Epithelial cell of proximal tubule (primary cell): ENCODE results near the gene RTN3. TPM values are rescaled to one million over a fixed set of nuclear protein-coding genes. Genes with fewer than 3 reads are reported as not detected.
"Not testable (repeated sequence)": the region's sequence is repeated elsewhere in the genome, so short reads cannot be mapped to it uniquely, and the experiment has no call there.

Experiments used
- DNase-seq: peaks from one replicate; pipeline ENCODE4 v3.0.0-alpha.2; 2011; ENCODE audit warnings: low read depth
- H3K4me3 ChIP-seq: 2 replicates; pipeline ENCODE4 v1.5.1; 2011; ENCODE audit warnings: low read depth, mild to moderate bottlenecking, low read length
- total RNA-seq: library from RNA; depleted of rRNA; stranded (reverse); fragments of >200 nt; gene quantifications from 2 replicates; pipeline ENCODE4 v1.2.3, GENCODE V29; 2015
- TF ChIP-seq, protein P1 (sequence below): conservative IDR thresholded peaks from 2 replicates; pipeline ENCODE4 v1.5.1; 2012; ENCODE audit warnings: low read depth, mild to moderate bottlenecking, low read length

The RTN3 gene, protein sequence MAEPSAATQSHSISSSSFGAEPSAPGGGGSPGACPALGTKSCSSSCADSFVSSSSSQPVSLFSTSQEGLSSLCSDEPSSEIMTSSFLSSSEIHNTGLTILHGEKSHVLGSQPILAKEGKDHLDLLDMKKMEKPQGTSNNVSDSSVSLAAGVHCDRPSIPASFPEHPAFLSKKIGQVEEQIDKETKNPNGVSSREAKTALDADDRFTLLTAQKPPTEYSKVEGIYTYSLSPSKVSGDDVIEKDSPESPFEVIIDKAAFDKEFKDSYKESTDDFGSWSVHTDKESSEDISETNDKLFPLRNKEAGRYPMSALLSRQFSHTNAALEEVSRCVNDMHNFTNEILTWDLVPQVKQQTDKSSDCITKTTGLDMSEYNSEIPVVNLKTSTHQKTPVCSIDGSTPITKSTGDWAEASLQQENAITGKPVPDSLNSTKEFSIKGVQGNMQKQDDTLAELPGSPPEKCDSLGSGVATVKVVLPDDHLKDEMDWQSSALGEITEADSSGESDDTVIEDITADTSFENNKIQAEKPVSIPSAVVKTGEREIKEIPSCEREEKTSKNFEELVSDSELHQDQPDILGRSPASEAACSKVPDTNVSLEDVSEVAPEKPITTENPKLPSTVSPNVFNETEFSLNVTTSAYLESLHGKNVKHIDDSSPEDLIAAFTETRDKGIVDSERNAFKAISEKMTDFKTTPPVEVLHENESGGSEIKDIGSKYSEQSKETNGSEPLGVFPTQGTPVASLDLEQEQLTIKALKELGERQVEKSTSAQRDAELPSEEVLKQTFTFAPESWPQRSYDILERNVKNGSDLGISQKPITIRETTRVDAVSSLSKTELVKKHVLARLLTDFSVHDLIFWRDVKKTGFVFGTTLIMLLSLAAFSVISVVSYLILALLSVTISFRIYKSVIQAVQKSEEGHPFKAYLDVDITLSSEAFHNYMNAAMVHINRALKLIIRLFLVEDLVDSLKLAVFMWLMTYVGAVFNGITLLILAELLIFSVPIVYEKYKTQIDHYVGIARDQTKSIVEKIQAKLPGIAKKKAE
- 125 and 142 TPM in 2 replicates for total RNA-seq

DNA sequence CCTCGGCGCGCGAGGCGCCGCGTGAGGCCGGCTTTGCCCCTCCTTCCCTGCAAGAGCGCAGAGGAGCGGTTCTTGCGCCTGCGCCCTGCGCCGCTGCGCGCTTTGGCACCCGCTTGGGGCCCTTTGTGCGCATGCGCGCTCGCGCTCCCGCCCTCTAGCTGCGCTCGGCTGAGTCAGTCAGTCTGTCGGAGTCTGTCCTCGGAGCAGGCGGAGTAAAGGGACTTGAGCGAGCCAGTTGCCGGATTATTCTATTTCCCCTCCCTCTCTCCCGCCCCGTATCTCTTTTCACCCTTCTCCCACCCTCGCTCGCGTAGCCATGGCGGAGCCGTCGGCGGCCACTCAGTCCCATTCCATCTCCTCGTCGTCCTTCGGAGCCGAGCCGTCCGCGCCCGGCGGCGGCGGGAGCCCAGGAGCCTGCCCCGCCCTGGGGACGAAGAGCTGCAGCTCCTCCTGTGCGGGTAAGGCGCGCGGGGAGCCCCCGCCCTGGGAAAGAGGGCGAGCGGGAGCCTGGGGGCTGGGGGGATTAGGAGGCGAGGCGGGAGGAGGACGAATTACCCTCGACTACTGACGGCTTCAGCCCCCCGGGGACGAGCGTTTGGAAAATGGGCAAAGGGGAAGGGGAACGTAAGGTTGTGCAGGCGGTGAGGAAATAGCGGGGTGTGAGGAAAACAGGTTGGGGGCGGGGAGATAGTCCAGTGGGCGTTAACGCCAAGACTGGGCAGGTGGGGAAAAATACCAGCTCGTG, at the start of gene RTN3:
Gene RTN3 (plus strand): TSS at position 180 of the 745 bp plus-strand sequence. CDS start 137 bp downstream, at position 317.
- TF ChIP-seq, protein P1, sequence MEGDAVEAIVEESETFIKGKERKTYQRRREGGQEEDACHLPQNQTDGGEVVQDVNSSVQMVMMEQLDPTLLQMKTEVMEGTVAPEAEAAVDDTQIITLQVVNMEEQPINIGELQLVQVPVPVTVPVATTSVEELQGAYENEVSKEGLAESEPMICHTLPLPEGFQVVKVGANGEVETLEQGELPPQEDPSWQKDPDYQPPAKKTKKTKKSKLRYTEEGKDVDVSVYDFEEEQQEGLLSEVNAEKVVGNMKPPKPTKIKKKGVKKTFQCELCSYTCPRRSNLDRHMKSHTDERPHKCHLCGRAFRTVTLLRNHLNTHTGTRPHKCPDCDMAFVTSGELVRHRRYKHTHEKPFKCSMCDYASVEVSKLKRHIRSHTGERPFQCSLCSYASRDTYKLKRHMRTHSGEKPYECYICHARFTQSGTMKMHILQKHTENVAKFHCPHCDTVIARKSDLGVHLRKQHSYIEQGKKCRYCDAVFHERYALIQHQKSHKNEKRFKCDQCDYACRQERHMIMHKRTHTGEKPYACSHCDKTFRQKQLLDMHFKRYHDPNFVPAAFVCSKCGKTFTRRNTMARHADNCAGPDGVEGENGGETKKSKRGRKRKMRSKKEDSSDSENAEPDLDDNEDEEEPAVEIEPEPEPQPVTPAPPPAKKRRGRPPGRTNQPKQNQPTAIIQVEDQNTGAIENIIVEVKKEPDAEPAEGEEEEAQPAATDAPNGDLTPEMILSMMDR = peak; percentile 5
- DNase-seq = no peak
- peak within 1 kb of the TSS; percentile 99 for H3K4me3 ChIP-seq

DNA sequence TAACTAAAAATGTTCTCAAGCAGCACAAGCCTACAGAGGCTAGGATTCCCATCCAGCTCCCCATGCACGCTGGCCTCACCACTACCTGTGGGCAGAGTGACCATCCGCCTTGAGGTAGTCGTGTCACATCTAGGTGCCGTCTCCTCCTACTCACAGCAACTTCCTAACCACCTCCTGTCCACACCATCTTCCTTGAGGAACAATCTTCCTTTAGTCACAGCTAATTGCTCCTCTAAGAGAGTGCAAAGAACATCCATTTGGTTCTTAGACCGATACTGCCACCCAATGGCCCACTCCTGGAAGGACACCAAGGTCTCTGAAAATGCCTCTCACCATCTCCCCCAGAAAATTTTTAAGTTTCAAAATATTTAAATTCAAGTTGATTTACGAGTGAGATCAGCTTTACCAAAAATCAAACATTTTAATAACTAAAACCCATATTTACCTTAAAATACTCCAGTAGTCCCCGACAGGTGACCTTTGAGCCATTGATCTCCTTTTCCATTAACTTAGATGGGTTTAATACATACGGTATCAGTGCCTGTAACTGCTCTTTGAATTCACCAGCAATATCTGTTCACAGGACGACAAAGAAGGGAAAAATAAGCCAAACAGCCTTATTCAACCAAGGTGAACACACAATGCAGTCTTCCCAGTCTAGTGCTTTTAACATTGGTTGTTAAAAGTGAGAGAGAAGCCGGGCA, 45.4 kb upstream of the RTN3 start:
- DNase-seq = no peak
- TF ChIP-seq, protein P1 = peak; percentile 94
- no peak overlapping the region for H3K4me3 ChIP-seq

DNA sequence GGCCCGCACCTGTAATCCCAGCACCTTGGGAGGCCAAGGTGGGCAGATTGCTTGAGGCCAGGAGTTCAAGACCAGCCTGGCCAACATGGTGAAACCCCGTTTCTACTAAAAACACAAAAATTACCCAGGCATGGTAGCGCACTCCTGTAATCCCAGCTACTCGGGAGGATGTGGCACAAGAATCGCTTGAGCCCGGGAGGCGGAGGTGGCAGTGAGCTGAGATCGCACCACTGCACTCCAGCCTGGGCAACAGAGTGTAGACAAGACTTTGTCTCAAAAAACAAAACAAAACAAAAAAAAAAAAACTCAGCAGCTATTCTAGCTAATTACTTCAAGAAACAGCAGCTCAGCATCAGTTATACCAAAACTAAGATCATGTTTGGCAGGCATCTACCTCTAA, 42.9 kb upstream of the RTN3 start:
- not testable (repeated sequence) for H3K4me3 ChIP-seq, DNase-seq

DNA sequence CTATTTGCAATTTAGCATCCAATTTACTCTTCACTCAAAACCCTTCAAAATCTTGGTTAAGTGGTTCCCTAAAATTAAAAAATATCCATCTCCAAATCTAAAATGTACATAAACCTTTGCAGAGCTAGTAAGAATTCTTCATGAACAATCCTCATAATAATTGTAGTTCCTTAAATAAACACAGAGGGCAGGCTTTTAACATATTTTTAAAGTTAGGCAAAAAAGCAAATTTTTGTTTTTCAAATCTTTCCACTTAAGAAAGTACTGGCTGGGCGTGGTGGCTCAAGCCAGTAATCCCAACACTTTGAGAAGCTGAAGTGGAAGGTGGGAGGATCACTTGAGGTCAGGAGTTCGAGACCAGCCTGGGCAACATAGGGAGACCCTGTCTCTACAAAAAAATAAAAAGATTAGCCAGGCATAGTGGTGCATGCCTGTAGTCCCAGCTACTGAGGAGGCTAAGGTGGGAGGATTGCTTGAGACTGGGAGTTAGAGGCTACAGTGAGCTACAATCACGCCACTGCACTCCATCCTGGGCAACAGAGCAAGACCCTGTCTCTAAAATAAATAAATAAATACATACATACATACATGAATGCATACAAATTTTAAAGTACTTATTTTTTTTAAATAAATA, 42.0 kb upstream of the RTN3 start:
- DNase-seq = no peak
- TF ChIP-seq, protein P1 = peak; percentile 27
- H3K4me3 ChIP-seq = no peak overlapping the region

DNA sequence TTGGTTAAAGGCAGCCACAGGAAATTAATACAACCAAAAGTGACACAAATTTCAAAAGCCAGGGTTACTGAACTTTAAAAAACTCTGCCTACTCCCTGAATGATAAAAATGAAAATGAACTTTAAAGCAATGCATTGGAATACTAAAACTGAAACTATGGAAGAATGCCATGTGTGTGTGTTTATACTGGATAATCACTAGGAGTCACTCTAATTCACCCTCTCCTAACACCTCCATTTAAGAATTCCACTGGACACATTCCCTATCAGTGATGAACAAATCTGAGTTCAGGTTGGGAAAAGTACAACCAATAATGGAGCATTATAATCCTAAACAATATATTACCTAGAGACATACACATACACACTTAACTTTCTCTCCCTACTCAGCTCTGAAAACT, 39.6 kb upstream of the RTN3 start:
- TF ChIP-seq, protein P1 = peak; percentile 28
- DNase-seq = no peak
- no peak overlapping the region for H3K4me3 ChIP-seq

DNA sequence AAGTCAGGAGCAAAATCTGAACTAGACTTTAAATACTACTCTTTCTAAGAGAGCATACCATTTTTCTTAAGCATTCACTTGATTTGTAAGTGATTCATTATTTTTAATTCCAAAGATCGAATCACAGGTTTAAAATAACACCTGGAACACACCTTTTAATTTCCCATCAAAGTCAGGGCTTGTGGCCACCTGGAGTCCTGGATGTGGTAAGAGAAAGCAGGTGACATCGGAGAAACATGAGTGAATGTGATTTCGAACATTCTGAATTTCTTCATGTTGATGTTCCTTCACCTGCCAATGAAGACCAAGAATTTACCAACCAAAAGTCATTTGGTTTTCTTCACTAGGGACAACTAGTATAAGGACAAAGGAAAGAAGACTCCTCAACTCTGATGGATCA, 38.1 kb upstream of the RTN3 start:
- no peak for DNase-seq
- TF ChIP-seq, protein P1 = no peak
- no peak overlapping the region for H3K4me3 ChIP-seq
